Pancreas (tissue), 10 donors: ENCODE results near the gene EEF1A2. TPM values are rescaled to one million over a fixed set of nuclear protein-coding genes. Genes with fewer than 3 reads are reported as not detected.

Experiments
- ATAC-seq, 4 donors: fragments of 200-7000 bp; cut with Tn5 transposase; one replicate each; pipeline versions ENCODE4 v1.8.0 to v1.9.1; 2020; ENCODE audit warnings: mild to moderate bottlenecking in 4 of 4, moderate library complexity in 4 of 4
- DNase-seq, 6 donors: peaks; one replicate each; pipeline ENCODE4 v3.0.0-alpha.2; 2020
- FAIRE-seq: peaks from 2 replicates; lab custom pipeline; 2012; peaks lifted over from hg19 to GRCh38; lab: Jason Lieb, UNC
- H3K27ac ChIP-seq, 4 donors: fragments of 200-600 bp; sonication (generic); 1 replicate in 3 of 4; 2 replicates in 1 of 4; pipeline versions ENCODE4 v1.5.0 to v1.8.0; 2020
- H3K27me3 ChIP-seq, 4 donors: fragments of 200-600 bp; one replicate each; pipeline ENCODE4 v1.8.0; 2021
- H3K36me3 ChIP-seq, 3 donors: fragments of 200-600 bp; sonication (generic) in 1 of 3; one replicate each; pipeline versions ENCODE4 v1.5.0 to v1.8.0; 2020 to 2021
- H3K4me1 ChIP-seq, 3 donors: fragments of 200-600 bp; one replicate each; pipeline ENCODE4 v1.8.0; 2021
- H3K4me3 ChIP-seq, 4 donors: fragments of 200-600 bp; sonication (generic) in 2 of 4; one replicate each; pipeline versions ENCODE4 v1.5.0 to v1.8.0; 2020 to 2021
- H3K9me3 ChIP-seq, 4 donors: fragments of 200-600 bp; one replicate each; pipeline ENCODE4 v1.8.0; 2021
- WGBS, 2 donors: extraction: QIAGEN DNeasy Blood & Tissue Kit; methylation state at CpG; one replicate each; pipeline ENCODE4 v1.1.7; 2013; 5-methylcytosine and 5-hydroxymethylcytosine counted together
- intact Hi-C, 3 donors: fragments of 100-400 bp; cut with DNase I; formaldehyde crosslinking; loops; one replicate each; pipeline versions ENCODE4 v1.11.1 to v1.14.2; 2022
- polyA plus RNA-seq, 2 donors: library from polyadenylated mRNA; stranded (reverse); fragments of 200-250 nt; gene quantifications; one replicate each; pipeline ENCODE4 v1.2.3, GENCODE V29; 2013
- total RNA-seq, 6 donors: library from RNA; stranded (reverse); fragmentation: NEBNext Ultra II Directional in 4 of 6; extraction: Animal tissue kit (Norgen Biotek cat#: 25700) in 4 of 6; gene quantifications; one replicate each; pipeline versions ENCODE4 v1.2.1 to v1.2.4, GENCODE V29; 2021 to 2023
- TF ChIP-seq, protein P1 (sequence below), 4 donors: fragments of 200-600 bp; sonication (generic) in 3 of 4; IDR thresholded peaks; one replicate each; pipeline versions ENCODE4 v1.5.0 to v1.8.0; 2021; ENCODE audit warnings: antibody characterized with exemption in 4 of 4
- donor health status: healthy with polysubstance abuse.
- donor health status: DM: no; HTN: no; CAD: no; lungs with moderate emphysema.
- donor health status: DM: no; HTN: no; CAD: no.
- donor health status: control.
- donor health status: control.
- donor health status: Bipolar disorder and iron deficiency.
- donor health status: DM: yes; HTN: yes; CAD: no.
- donor health status: DM: no; HTN: no; CAD: no.
- donor health status: DM: no; HTN: no; CAD: no.
- donor health status: DM: yes; HTN: yes; CAD: no.

EEF1A2 gene
- total and polyA plus RNA-seq, 8 donors: 5.0 to 86.9 (median 19.7) TPM

DNA sequence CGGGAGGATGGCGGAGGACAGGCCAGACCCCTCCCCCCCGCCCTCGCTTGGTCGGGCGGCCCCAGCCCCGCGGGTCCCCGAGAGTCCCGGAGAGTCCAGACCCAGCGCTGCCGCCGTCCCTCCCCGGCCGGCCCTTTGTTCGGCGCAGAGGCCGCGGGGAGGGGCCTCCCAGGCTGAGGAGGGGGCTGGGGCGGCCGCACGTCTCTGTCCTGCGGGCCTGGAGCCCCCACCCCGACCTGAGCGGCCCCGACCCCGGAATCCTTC, 27.2 kb downstream of the EEF1A2 start:
- peak in 1 of 4 donors; percentile 17 for ATAC-seq
- TF ChIP-seq, protein P1, sequence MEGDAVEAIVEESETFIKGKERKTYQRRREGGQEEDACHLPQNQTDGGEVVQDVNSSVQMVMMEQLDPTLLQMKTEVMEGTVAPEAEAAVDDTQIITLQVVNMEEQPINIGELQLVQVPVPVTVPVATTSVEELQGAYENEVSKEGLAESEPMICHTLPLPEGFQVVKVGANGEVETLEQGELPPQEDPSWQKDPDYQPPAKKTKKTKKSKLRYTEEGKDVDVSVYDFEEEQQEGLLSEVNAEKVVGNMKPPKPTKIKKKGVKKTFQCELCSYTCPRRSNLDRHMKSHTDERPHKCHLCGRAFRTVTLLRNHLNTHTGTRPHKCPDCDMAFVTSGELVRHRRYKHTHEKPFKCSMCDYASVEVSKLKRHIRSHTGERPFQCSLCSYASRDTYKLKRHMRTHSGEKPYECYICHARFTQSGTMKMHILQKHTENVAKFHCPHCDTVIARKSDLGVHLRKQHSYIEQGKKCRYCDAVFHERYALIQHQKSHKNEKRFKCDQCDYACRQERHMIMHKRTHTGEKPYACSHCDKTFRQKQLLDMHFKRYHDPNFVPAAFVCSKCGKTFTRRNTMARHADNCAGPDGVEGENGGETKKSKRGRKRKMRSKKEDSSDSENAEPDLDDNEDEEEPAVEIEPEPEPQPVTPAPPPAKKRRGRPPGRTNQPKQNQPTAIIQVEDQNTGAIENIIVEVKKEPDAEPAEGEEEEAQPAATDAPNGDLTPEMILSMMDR (IDR thresholded peaks at IDR 0.05): no peak
- Histone ChIP-seq H3K4me1 (peaks cover 0 to 6% (median 5%) of the 10 kb centered on the region in 3 donors), H3K27me3 (peaks cover 0 to 27% (median 4%) of the 10 kb centered on the region in 4 donors), H3K27ac (no peak overlapping the region), H3K36me3 (no peaks in the 10 kb centered on the region), H3K4me3 (peak overlapping the region in 1 of 4 donors; percentile 39), H3K9me3 (no peaks in the 10 kb centered on the region)
- DNase-seq: no peak
- intact Hi-C loops: no loop called here
- 0 to 2% methylated on average over 6 to 27 of the region's 27 CpGs for WGBS, 2 donors
- FAIRE-seq: no peak

DNA sequence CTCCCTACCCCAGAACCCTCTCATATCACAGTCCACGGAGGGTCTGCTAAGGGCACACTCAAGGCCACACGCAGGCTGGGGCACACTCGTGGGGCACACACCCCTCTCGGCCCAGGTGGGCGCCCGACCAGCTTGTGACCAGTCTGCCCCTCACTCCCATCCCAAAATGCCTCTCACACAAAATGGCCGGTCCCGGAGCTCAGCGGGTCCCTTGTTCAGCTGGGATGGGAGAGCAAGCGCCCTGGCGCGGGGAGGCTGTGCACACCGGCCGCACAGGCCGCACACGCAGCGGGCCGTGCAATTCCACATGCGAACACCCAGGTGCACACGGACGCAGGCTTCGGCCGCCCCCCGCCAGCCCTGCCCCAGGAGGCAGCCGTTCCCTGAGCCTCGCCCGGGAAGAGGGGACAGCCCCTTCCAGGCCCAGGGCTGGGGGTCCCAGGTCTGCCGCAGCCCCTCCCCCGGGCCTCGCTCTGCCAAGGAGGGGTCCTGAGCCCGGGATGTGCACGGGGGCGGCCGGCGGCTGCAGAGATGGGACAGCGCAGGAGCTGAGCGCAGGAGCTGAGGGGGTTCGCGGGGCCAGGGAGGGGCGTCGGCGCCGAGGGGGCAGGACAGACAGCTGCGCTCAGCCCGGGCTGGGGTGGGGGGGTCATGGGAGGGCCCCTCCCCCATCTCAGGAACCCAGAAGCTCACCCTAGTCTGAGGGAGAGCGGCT, 27.7 kb downstream of the EEF1A2 start:
- peak overlapping the region in 1 of 4 donors; percentile 39 for H3K4me3 ChIP-seq
- WGBS, 2 donors: 9 to 10% methylated on average over 41 to 46 of the region's 46 CpGs
- H3K27me3 ChIP-seq: peaks cover 0 to 23% (median 4%) of the 10 kb centered on the region in 4 donors
- FAIRE-seq (no peak), DNase-seq (no peak), ATAC-seq (peak in 2 of 4 donors; percentile 44 to 45)
- H3K27ac ChIP-seq: no peak overlapping the region
- TF ChIP-seq, protein P1 (IDR thresholded peaks at IDR 0.05): no peak
- no peaks in the 10 kb centered on the region for H3K36me3 ChIP-seq
- intact Hi-C loops: no loop called here
- H3K9me3 ChIP-seq: no peaks in the 10 kb centered on the region
- peaks cover 0 to 6% (median 5%) of the 10 kb centered on the region in 3 donors for H3K4me1 ChIP-seq

DNA sequence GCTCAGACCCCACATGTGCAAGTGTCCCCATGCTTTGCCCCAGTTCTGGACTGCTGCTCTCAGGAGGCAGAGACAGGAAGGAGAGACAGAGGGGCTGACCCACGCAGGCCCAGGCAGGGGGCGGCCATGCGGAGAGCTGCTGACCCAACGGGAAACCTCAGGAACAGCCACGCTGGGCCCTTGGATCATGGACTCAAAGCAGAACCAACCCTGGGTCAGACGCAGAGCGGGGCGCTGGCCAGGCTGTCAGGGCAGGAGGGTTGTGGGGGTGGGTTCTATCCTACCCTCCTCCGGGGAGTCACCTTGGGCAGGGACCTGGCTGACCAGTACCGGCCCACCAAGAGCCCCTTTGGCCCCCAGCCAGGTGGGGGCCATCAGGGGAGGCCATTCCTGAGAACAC, 28.5 kb downstream of the EEF1A2 start:
- intact Hi-C loops: no loop called here
- Histone ChIP-seq H3K36me3 (no peaks in the 10 kb centered on the region), H3K9me3 (no peaks in the 10 kb centered on the region), H3K4me1 (peaks cover 0 to 6% (median 5%) of the 10 kb centered on the region in 3 donors), H3K4me3 (no peak overlapping the region), H3K27me3 (peaks cover 0 to 17% (median 4%) of the 10 kb centered on the region in 4 donors), H3K27ac (no peak overlapping the region)
- no peak for FAIRE-seq
- DNase-seq: no peak
- WGBS, 2 donors: 48 to 55% methylated on average over 9 to 10 of the region's 10 CpGs
- ATAC-seq: no peak
- TF ChIP-seq, protein P1 (IDR thresholded peaks at IDR 0.05): no peak

DNA sequence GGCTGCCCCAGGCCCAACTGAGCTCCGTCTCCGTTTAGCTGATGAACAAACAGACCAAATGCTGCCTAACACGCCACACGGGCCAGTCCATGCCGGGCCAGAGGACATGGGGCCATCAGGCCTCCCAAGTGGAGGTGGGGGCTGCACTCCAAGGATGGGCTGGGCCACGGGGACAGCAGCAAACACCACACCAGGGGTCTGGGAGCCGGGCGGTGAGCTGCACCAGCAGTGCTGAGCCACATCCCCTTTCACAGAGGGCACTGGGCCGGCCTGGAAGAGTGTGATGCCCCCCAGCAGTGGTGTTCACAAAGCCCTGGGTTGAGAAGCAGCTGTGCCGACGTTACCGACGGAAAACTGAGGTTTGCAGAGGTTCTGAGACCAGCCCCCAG, 29.2 kb downstream of the EEF1A2 start:
- Histone ChIP-seq H3K4me1 (peaks cover 0 to 6% (median 5%) of the 10 kb centered on the region in 3 donors), H3K27me3 (peaks cover 0 to 14% (median 4%) of the 10 kb centered on the region in 4 donors), H3K9me3 (no peaks in the 10 kb centered on the region), H3K4me3 (no peak overlapping the region), H3K27ac (no peak overlapping the region), H3K36me3 (no peaks in the 10 kb centered on the region)
- intact Hi-C loops: no loop called here
- FAIRE-seq (no peak), DNase-seq (no peak), ATAC-seq (no peak)
- TF ChIP-seq, protein P1 (IDR thresholded peaks at IDR 0.05): no peak
- 38 to 40% methylated on average over 13 of the region's 13 CpGs for WGBS, 2 donors

DNA sequence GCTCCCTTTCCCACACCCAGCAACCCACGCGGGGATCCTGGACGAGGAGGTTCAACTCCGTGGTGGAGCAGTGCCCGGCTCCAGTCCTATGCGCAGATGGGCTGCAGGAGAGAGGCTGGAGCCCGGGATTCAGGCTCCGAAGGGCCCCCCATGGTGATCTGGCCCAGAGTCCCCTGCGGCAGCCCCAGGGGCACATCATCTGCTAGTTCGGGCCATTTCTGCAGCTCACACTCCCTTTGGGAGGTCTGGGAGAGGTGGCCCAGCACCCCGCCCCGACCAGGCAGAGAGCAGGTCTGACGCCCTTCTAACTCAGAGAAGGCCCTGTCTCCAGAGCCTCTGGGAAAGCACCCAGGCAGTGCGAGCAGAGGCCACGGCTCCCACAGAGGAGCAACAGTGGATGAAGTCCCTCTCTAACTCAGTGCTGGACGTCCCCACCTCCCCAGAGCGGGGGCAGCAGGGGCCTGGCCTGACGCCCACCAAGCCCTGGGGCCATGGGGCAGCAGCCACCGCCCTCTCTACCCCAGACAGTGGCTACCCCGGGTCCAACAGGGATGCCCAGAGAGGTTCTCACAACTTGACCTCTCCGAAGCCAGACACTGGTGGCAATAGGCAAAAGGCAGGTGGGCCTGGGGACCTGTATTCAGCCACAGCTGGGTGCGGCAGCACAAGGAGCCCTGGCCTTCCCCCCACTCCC, 29.7 kb downstream of the EEF1A2 start:
- ATAC-seq (no peak), FAIRE-seq (no peak), DNase-seq (no peak)
- Histone ChIP-seq H3K9me3 (no peaks in the 10 kb centered on the region), H3K27me3 (peaks cover 0 to 12% (median 4%) of the 10 kb centered on the region in 4 donors), H3K4me3 (no peak overlapping the region), H3K36me3 (no peaks in the 10 kb centered on the region), H3K4me1 (peaks cover 0 to 6% (median 5%) of the 10 kb centered on the region in 3 donors), H3K27ac (no peak overlapping the region)
- 47 to 56% methylated on average over 22 of the region's 22 CpGs for WGBS, 2 donors
- intact Hi-C loops: no loop called here
- TF ChIP-seq, protein P1 (IDR thresholded peaks at IDR 0.05): no peak
